Mucosa of rectum (tissue), 2 donors: ENCODE data around the gene DNTT.
A peak's percentile ranks its signal among the peaks of the same experiment; 100 is the strongest.

Experiments used
- H3K27ac ChIP-seq, 2 donors: one replicate each; pipeline ENCODE4 v1.7.0; 2013; ENCODE audit warnings: inconsistent platforms in 2 of 2, low read depth in 2 of 2, low read length in 2 of 2
- H3K27me3 ChIP-seq, 2 donors: one replicate each; pipeline ENCODE4 v1.7.0; 2013; ENCODE audit warnings: low read length in 2 of 2; ENCODE audit not compliant: control insufficient read depth in 2 of 2, insufficient read depth in 2 of 2
- H3K36me3 ChIP-seq, 2 donors: one replicate each; pipeline ENCODE4 v1.7.0; 2013; ENCODE audit warnings: low read length in 2 of 2; ENCODE audit not compliant: control insufficient read depth in 2 of 2, insufficient read depth in 2 of 2
- H3K4me1 ChIP-seq, 2 donors: one replicate each; pipeline ENCODE4 v1.7.0; 2013; ENCODE audit warnings: low read length in 2 of 2, mild to moderate bottlenecking in 1 of 2; ENCODE audit not compliant: control insufficient read depth in 2 of 2, insufficient read depth in 2 of 2
- H3K4me3 ChIP-seq, 2 donors: one replicate each; pipeline ENCODE4 v1.7.0; 2013; ENCODE audit warnings: low read length in 2 of 2
- H3K9ac ChIP-seq, 2 donors: one replicate each; pipeline ENCODE4 v1.7.0; 2013; ENCODE audit warnings: low read length in 2 of 2, low read depth in 1 of 2, mild to moderate bottlenecking in 1 of 2
- H3K9me3 ChIP-seq, 2 donors: one replicate each; pipeline ENCODE4 v1.7.0; 2013; ENCODE audit warnings: low read length in 2 of 2; ENCODE audit not compliant: control insufficient read depth in 2 of 2
- donor health status: healthy.
- donor health status: Normal muscosa, but diverticular disease.

DNTT gene

DNA sequence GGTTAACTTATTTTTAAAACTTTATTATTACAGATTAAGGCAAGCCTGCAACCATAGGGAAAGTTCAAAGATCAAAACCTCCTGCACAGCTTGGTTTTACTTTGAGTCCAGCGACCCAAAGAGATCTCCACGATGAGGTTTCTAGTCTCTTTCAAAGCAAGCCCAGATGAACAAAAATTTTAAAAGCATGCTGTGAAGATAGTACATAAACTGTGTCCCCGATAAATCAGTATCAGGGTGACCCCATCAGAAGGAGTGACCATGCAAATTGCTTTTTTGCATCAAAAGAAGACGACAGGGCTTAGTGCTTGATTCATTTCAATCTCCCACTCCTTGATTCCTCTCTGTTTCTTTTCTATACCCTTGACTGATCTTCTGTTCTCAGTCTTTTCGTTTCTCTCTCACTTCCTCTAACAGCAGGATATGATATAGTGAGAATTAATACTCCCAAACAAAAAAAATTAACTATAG, 16.0 kb upstream of the DNTT start:
- H3K27me3 ChIP-seq = no peaks in the 10 kb centered on the region
- no peaks in the 10 kb centered on the region for H3K36me3 ChIP-seq
- H3K27ac ChIP-seq = peak overlapping the region; percentile 68 to 84
- peak overlapping the region; percentile 32 to 43 for H3K4me3 ChIP-seq
- peak overlapping the region in 1 of 2 donors; percentile 38 for H3K9ac ChIP-seq
- no peaks in the 10 kb centered on the region for H3K9me3 ChIP-seq
- peaks cover 16 to 25% of the 10 kb centered on the region in 2 donors for H3K4me1 ChIP-seq

DNA sequence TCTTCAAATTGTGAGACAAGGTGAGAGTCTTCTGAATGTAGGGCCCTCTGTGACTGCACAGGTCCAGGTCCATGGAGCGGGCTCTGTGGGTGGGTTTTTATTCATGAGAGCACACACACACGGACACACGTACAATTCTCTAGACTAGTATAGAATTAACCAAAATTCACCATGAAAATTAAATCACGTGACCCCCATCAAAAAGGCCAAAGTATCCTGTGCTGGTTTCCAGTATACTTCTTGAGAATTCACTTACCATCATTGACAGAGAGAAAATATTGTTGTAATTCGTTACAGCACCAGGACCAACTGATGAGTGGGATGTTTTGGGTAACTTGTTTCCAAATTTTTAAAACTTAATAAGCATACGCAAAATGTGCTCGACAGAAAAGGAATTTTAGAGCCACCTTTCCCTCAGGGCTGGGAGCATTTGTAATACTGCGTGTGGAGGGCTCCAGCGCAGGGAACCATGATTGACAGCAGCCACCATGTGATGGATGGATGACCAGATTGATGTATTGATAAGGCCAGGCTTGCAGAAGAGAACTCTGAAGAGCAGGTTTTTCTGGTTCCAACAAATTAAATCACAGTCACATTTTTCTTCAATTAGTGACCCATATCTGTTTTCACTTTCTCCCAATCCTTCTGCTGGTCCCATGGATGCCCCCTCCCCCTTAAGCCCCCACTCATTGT, 14.9 kb upstream of the DNTT start:
- H3K27ac ChIP-seq = no peak overlapping the region
- peaks cover 16 to 25% of the 10 kb centered on the region in 2 donors for H3K4me1 ChIP-seq
- H3K4me3 ChIP-seq = no peak overlapping the region
- H3K9me3 ChIP-seq = no peaks in the 10 kb centered on the region
- no peaks in the 10 kb centered on the region for H3K27me3 ChIP-seq
- no peak overlapping the region for H3K9ac ChIP-seq
- H3K36me3 ChIP-seq = no peaks in the 10 kb centered on the region

DNA sequence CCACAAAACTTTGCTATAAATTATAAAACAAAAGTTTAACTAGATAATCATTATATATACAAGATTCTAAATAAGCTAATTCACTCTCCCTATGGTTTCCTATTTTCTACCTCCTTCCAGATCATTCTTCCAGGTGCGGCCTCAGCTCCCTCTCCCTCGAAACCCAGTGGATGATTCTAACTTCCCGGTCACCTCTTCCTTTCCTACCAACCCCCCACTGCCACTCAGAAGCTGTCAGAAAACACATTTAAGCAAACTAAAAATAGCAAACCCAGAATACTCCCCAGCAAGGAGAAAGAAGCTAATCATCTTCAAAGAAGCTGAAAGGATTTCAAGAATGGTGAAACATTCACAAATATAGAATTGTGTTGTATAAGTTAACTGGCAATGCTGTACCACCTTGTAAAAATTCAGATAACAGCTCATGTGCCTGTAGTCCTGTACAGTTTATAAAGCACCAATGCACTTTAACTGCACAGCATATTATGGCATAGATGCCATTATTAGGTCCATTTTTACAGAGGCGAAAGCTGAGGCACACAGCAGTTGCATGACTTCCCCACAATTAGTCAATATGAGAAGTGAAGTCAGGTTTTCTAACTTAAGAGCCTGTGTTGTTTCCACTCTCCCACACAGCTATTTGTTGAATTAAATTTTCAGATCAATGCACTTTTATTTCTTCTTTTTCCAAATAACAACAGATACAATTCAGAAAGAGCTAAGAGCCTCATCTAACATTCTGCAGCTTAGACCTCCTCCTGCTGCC, 13.7 kb upstream of the DNTT start:
- Histone ChIP-seq H3K9me3 (no peaks in the 10 kb centered on the region), H3K27me3 (no peaks in the 10 kb centered on the region), H3K4me1 (peaks cover 14 to 17% of the 10 kb centered on the region in 2 donors), H3K27ac (no peak overlapping the region), H3K9ac (no peak overlapping the region), H3K36me3 (no peaks in the 10 kb centered on the region), H3K4me3 (no peak overlapping the region)

DNA sequence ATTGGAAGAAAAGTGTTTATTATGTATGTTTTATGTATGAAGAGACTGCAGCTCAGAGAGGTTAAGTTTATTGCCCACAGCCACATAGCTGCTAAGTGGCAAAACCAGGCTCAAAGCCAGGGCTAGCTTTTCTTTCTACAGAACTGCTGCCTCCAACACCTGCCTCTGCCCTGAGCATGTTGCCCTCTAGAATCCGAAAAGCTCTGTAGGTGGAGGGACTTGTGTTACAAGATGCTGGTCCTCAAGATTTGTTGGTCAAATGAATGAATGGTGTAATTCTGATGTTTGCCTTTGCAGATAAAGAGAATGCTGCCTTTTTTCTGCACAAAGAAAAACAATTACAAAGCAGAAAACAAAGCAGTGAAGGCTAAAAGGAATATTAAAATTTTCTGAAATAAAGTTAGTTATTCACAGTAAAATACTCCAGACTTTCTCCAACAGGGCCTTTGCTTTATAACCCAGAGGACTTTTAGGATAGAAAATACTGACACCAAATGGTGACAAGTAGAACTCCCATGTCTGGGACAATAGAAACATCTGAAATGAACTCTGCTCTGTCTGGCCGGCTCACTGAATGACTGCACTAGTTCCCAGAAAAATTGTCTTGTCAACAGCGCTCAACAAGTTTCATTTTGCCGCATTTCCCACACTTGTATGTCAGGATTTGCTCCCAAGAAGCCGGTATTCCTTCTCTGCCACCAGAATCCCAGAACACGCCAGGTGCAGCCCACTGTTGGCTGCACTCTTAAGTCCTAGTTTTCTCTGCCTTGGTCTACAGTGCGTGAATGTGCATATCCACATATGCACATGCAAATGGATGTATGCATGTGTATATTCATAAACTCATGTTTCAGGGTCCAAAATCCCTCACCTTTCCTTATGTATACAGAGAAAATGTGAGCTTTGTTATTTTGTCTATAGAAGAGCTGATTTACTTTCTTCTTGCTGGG, 11.0 kb upstream of the DNTT start:
- H3K9ac ChIP-seq = no peak overlapping the region
- no peak overlapping the region for H3K4me3 ChIP-seq
- no peaks in the 10 kb centered on the region for H3K27me3 ChIP-seq
- no peak overlapping the region for H3K27ac ChIP-seq
- H3K9me3 ChIP-seq = no peaks in the 10 kb centered on the region
- peaks cover 0 to under 1% of the 10 kb centered on the region in 2 donors for H3K4me1 ChIP-seq
- H3K36me3 ChIP-seq = no peaks in the 10 kb centered on the region

DNA sequence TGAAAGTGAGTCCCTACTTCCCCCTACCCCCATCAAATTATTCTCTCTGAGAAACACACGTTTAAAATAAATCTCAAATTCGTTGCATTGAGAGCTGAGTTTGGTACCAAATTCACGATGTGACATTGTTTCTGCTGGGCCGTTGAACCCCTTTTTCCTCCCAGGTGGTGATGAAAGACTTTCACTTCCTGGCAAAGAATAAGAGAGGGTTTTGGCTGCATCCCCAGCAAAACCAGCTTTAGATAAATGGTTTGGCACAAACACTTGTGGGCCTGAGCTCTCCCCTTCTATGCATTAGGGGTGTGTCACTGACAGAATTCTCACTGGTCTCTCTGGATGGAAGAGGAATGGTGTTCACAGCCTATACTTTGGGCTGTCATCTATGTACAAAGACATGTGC, 8.8 kb upstream of the DNTT start:
- Histone ChIP-seq H3K4me3 (no peak overlapping the region), H3K36me3 (no peaks in the 10 kb centered on the region), H3K27me3 (no peaks in the 10 kb centered on the region), H3K9me3 (no peaks in the 10 kb centered on the region), H3K27ac (no peak overlapping the region), H3K4me1 (no peaks in the 10 kb centered on the region), H3K9ac (no peak overlapping the region)

DNA sequence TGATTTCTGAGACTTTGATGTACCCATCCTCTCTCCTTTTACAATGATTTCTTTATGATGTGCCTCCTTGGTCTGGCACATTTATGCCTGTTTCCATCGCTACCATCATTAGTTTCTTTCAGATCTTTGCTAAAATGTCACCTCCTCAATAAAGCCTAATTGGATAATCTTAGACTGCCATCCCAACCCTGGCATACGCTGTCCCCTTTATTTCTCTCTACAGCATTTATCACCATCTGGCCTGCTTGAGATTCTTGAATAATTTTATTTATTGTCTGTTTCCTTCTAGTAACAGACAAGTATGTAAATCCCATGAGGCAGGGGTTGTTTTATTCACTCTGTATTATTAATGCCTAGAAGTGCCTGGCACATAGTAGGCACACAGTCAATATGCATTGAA, 6.7 kb upstream of the DNTT start:
- Histone ChIP-seq H3K36me3 (no peaks in the 10 kb centered on the region), H3K27ac (no peak overlapping the region), H3K9me3 (no peaks in the 10 kb centered on the region), H3K9ac (no peak overlapping the region), H3K4me3 (no peak overlapping the region), H3K4me1 (no peaks in the 10 kb centered on the region), H3K27me3 (peaks cover 0 to 4% of the 10 kb centered on the region in 2 donors)

DNA sequence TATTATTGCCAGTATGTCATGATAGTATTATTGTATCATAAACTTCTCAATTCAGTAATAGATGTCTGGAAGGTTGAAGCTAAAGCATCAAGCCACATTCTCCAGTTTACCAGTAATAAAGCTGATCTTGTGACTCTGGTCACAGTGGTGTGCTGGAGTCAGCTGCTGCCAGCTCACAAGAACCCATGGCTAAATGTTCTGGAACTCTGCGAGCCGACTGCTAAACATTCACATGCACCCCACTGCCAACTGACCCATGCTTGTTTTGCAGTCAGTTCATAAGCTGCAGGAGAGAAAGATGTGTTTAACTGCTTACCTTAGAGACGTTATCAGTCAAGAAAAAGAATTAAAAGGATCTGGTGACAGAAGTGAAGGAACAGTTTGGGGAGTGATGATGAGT, 5.9 kb upstream of the DNTT start:
- H3K4me1 ChIP-seq = no peaks in the 10 kb centered on the region
- H3K27ac ChIP-seq = no peak overlapping the region
- no peaks in the 10 kb centered on the region for H3K9me3 ChIP-seq
- H3K27me3 ChIP-seq = peaks cover 0 to 4% of the 10 kb centered on the region in 2 donors
- H3K36me3 ChIP-seq = no peaks in the 10 kb centered on the region
- H3K4me3 ChIP-seq = no peak overlapping the region
- H3K9ac ChIP-seq = no peak overlapping the region

DNA sequence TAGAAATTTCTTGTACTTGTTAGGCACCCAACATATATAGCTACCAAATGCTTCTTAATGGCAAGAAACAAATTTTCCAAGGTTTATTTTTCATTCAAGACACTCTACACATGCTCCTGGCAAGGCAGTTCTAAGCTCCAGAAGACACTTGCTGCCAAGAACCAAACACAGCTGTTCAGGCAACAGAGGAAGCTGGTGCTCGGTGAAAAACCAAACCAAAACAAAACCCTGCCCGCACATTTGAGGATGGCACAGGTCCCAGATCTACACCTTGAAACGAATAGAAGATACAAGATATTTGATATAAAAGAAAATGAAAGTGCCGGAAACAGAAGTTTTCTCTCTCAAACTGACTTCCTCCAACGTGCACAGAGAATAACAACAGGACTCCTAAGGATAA, 4.9 kb upstream of the DNTT start:
- H3K27me3 ChIP-seq = peaks cover 0 to 4% of the 10 kb centered on the region in 2 donors
- no peak overlapping the region for H3K27ac ChIP-seq
- no peak overlapping the region for H3K4me3 ChIP-seq
- no peak overlapping the region for H3K9ac ChIP-seq
- no peaks in the 10 kb centered on the region for H3K4me1 ChIP-seq
- no peaks in the 10 kb centered on the region for H3K36me3 ChIP-seq
- H3K9me3 ChIP-seq = no peaks in the 10 kb centered on the region

DNA sequence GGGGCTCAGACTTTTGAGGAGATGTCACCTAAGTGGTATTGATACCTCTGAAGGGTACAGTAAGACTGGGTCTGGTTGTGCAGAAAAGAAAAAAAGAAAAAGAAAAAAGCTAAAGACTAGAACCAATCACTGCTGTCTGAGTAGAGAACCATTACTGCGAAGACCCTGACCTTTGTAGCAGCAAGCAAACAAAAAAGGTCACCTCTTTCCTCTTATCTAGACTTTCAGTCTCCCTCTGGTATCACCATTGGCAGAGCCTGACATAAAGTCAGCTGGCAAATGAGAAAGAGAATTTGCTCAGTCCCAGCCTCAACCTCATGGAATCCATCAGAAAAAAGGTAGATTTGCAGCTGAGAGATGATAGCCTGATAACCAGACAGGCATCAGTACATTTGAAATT, 2.6 kb upstream of the DNTT start:
- H3K9me3 ChIP-seq = no peaks in the 10 kb centered on the region
- H3K27ac ChIP-seq = no peak overlapping the region
- H3K9ac ChIP-seq = no peak overlapping the region
- no peak overlapping the region for H3K4me3 ChIP-seq
- H3K4me1 ChIP-seq = no peaks in the 10 kb centered on the region
- H3K36me3 ChIP-seq = no peaks in the 10 kb centered on the region
- H3K27me3 ChIP-seq = peaks cover 0 to 4% of the 10 kb centered on the region in 2 donors
